T-helper 1 cell (primary cell): ENCODE measurements around the gene UCHL5.

Experiments
- DNase-seq, 5 donors: peaks; one replicate each; pipeline ENCODE4 v3.0.0-alpha.2; 2012 to 2020
- total RNA-seq, 4 donors: gene quantifications; one replicate each; lab custom pipeline; 2026; lab: John Stamatoyannopoulos, UW

Gene UCHL5, protein sequence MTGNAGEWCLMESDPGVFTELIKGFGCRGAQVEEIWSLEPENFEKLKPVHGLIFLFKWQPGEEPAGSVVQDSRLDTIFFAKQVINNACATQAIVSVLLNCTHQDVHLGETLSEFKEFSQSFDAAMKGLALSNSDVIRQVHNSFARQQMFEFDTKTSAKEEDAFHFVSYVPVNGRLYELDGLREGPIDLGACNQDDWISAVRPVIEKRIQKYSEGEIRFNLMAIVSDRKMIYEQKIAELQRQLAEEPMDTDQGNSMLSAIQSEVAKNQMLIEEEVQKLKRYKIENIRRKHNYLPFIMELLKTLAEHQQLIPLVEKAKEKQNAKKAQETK
- 18.1 to 35.2 (median 24.1) reads per million in 4 donors for total RNA-seq

DNA sequence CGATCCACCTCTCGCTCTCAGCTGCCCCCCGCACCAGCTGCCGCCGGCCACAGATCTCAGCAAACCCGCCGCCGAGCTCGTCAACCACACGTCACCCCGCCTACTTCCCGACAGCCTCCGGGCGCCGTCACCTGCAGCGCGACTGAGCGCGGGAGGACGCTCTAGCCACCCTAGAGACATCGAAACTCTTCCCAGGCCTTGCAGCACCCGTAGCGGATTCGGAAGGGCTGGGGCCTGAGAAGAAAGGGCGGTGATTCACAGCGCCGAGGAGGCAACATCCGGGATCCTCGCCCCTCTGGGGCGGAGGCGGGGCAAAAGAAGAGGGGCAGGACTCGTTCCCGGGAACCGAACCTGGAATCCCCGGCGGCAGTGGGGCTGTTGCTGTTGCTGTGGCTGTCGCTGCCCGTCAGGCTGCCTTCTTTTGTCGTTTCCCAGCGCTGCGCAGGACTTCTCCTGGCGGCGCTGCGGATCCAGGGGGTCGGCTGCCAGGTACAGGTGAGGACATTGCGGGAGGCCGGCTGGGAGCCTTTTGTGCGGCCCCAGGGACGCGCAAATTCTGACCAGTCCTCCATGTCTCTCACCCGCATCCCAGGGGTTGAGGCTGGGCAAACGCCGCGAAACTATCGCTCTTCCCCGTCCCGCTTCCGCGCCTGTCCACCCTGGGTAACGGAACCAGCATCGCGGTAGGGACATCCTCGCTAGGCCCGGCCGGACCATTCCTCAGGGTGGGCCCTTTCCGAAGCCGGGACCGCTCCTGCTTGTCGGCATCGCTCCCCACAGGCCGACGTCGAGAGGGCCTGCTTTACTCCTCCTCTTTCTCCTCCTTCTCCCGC lies at the start of gene UCHL5, which contains the start of gene RO60:
TSS of gene UCHL5 (minus strand) at position 79 of the 833 bp plus-strand sequence. CDS start 100 bp downstream, outside the sequence.
TSS of gene RO60 (plus strand) at position 331 of the 833 bp plus-strand sequence. CDS start 9,443 bp downstream, outside the sequence.
- peak; percentile 89 to 98 (median 91) for DNase-seq

DNA sequence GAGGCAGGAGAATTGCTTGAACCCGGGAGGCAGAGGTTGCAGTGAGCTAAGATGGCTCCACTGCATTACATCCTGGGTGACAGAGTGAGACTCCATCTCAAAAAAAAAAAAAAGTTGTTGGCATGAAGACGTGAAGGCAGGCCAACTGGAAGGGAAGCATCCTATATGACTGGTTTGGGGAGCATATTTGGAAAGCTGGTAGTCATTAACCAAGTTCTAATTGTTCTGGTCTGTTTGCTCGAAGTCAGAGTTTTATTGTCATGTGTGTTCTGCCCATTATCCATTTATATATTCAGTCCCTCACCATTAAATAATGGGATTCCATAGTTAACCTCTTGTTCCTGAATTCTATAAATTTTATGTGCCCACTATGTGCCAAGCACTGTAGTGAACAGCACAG lies 49.3 kb upstream of the UCHL5 start:
- DNase-seq: no peak

DNA sequence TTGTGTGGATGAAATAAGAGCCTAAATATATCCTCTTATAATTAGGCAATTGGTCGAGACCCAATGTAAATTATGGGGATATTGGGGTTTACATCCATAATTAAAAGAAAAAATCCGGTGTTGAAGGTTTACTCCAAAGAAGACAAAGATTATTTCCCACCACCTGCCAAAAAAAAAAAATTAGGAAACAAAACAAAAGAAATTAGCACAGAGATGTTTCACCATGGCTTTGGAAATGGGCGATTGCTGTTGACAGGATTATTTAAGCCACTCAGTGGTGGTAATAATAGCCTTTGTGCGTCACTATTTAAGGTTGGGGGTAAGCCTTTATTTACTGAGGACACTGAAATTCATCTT lies 46.6 kb upstream of the UCHL5 start:
- DNase-seq: no peak

DNA sequence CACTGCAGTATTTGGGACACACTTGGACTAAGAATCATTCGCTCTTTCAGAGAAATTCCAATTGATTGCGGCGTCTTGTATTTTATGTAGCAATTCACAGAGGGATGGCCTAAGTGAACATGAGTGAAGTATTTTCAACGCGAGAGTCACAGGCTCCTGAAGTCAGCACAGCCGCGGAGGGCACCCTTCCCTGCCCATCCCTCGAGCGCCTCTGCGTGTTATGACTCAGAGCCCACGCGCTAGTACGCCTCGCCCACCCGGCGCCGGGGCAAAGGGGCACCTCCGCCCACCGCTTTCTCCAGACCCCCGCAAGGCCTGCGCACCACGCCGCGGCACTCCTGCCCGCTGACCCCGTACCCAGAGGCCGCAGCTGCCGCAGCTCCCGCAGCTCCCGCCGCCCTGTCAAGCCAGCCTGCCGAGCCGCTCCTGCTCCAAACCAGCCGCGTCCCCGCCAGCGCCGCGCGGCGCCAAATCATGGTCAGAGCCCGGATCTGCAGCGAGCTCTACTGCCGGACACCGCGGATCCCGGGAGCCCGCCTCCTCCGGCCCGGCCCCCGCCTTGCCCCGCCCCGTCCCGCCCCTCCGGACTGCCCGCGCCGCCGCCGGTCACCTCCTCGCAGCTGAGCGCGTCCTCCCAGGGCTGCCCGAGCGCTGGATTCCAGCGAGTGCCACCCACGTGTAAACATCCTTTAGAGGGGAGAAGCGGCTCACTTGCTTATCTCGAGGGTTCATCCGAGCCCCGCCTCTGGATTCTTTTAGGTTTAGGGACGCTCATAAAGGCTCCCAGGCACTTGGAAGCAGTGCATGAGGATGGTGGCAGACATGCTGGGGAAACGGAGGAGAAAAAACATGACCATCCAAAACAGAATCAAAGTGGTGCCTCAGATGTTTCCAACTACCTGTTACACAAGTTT lies 46.0 kb upstream of the UCHL5 start, which contains the start of gene GLRX2:
TSS of gene GLRX2 (minus strand) at position 508 of the 914 bp plus-strand sequence. CDS start at position 476, 32 bp downstream.
- peak; percentile 32 to 59 (median 40) for DNase-seq

DNA sequence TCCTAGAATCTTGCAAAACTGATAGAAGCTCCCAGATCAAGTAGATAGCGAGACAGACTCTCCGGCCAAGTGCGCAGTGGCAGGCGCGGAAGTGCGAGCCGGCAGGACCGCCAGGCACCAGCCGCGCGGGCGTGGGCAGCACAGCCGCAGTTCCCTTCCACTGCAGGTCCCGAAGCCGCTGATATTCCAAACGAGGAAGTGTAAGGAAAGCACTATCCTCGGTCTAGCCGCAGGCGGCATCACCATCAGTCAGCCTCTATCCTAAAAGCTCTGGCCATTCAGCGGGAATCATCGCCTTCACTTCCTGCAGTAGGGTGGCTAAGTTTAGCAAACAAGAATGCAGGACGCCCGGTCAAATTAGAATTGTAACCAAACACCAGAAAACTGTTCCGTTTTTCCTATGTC lies 45.3 kb upstream of the UCHL5 start:
- DNase-seq: peak in 1 of 5 donors; percentile 19

DNA sequence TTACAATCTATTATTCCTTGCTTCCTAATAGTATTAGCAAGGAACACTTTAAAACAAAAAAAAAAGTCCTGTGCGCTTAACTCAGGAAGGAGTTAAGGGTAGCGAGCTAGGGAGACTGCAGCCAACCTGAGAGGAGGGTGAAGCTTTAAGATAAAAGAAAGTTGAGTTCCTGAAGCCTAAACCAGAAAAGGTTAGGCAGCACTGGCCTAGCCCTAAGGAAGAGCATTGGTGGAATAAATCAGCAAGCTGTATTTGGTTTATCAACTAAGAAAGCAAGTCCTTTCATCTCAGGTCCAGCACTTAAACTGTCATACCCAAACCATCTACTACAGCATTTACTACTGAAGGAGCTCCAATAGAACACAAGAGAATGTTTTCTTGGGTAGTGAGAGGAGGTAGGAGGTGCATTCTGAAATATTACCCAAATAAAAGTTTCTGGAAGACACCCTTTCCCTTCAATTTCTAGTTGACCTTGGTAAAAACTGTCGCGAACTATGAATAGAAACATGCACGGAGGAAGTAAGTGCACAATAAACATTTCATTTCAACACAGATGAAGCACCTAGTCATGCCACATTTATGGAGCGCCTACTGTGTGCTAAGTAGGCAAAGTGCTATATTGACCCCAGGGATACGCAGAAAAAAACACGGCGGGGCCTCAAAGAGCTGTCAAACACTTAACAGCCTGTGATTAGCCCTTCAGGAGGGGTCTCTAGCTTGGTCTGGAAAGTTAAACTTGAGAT lies 44.8 kb upstream of the UCHL5 start:
- no peak for DNase-seq

DNA sequence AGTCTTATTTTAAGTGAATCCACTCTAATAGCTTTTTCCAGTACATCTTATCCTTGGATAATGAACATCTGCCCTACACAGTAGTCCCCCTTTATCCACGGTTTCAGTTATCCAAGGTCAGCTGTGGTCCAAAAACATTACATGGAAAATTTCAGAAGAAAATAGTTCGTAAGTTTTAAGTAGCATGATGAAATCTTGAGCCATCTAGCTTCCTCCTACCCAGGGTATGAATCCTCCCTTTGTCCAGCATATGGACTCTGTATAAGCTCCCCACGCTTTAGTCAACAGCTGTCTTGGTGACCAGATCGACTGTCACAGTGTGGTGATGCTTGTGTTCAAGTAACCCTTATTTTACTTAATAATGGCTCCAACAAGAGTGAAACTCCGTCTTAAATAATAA lies 43.5 kb upstream of the UCHL5 start:
- no peak for DNase-seq

DNA sequence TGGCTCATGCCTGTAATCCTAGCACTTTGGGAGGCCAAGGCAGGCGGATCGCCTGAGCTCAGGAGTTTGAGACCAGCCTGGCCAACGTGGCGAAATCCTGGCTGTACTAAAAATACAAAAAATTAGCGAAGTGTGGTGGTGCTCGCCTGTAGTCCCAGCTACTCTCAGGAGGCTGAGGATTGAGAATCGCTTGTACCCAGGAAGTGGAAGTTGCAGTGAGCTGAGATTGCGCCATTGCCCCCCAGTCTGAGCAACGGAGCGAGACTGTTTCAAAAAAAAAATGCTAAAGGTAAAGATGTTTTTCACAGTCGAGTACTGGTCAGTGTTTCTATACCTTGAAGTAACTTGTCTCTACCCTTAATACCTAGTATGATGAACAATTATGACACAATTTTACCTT lies 35.0 kb upstream of the UCHL5 start:
- no peak for DNase-seq

DNA sequence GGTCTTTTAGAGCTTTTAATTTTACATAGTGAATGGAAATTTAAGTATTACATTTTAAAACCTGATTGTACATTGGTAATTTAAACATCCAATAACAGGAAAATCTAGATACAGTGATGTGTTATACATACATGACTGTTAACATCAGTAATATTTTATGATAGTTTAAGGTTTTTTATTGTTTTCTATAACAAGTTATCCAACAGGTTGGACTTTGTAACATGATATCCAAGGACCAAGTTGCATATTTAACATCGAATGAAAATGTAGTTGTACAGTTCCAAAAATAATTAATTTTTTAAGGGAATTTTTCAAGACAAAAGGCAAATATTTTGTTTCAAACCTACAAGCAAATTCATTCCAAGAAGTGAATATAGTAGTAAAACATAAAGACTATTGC lies 31.7 kb upstream of the UCHL5 start:
- no peak for DNase-seq

DNA sequence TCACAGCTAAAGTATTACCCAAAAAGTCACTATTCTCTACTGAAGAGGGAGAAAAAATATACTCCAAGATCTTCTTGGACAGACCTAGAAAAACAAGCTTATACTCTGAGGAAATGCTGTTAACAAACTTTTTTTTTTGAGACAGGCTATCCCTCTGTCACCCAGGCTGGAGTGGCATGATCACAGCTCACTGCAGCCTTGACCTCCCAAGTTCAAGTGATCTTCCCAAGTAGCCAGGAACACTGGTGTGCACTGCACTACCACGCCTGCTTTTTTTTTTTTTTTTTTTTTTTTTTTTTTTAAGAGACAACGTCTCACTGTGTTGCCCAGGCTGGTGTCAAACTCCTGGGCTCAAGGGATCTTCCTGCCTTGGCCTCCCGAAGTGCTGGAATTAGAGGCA lies 28.7 kb upstream of the UCHL5 start:
- DNase-seq: no peak

DNA sequence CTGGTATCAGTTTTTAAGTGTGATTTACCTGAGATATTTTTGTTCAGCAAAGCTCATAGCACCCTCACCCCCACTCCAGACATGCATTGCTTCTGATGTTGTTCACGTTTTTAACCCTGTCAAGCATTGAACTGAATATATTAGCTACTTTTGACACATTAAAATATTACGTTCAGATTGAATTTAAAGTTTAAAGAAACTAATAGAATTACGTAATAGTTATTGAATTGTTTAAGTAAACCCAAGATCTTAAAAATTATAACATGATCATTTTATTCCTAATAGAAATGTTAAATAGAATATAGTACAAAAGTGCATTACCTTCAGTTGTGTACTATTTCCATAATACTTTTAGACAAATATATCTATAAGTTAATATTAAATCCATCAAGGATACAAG lies 27.2 kb upstream of the UCHL5 start:
- DNase-seq: no peak

DNA sequence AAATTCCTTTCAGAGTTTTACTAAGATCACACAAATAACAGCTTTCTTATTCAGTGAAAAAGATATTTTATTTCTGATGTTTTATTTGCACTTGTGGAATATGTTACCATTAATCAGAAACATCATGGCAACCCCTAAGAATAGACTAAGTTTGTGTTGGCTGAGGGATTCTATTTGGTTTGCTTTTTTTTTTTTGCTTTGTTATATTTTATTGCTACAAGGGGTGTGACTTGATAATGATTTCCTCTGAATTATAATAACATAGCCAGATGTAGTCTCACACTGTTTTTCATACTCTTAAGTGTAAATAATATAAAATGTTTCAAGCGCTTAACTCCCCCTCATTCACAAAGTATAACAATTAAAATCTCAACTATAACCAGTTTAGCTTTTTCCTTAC lies 26.1 kb upstream of the UCHL5 start:
- DNase-seq: no peak

DNA sequence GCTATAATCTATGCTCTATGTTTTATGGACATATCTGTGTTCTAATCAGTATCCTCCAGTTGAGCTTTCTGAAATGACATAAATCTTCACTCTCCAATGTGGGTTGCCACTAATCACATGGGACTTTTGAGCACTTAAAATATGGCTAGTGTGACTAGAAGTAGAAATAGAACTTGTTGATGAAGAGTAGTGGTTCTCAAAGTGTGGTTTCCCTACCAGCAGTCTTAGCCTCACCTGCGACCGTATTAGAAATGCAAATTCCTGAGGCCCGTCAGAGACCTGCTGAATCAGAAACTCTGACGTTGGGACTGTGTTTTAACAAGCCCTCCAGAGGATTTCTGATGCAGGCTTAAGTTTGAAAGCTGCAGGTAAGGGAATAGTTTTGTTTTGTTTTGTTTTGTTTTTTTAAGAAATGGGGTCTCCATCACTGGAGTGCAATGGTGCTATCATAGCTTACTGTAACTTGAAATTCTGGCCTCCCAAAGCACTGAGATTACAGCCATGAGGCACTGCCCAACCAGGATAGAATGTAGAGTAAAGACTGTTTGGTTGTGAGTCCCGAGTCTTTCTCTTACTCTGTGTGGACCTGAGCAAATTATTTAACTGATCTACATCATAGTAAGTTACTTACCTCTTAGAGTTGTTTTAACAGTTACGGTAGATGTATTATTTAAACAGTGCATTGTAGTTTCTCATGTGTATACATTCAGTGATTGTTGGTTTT lies 24.4 kb upstream of the UCHL5 start:
- DNase-seq: no peak

DNA sequence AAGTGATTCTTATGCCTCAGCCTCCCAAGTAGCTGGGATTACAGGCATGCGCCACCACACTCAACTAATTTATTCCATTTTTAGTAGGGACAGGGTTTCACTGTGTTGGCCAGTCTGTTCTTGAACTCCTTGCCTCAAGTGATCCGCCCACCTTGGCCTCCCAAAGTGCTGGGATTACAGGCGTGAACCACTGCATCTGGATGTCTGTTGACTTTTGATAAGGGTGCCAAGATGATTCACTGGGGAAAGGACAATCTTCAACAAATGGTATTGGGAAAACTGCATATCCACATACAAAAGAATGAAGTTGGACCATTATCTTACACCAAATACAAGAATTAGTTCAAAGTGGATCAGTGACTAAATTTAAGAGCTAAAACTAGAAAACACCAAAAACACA lies 20.0 kb upstream of the UCHL5 start:
- DNase-seq: no peak

DNA sequence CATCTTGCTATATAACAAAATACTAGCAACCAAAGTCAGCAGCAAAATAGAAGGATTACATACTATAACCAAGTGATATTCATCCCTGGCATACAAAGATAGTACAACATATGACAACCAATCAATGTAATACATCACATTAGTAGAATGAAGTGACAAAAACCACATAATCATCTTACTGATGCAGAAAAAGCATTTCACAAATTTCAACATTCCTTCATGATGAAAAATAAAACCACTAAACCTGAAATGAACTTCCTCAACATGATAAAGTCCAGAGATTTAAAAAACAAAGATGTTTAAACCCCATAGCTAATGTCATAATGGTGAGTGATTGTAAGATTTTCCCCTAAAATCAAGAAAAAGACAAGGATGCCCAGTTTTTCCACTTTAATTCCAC lies 18.8 kb upstream of the UCHL5 start:
- no peak for DNase-seq

DNA sequence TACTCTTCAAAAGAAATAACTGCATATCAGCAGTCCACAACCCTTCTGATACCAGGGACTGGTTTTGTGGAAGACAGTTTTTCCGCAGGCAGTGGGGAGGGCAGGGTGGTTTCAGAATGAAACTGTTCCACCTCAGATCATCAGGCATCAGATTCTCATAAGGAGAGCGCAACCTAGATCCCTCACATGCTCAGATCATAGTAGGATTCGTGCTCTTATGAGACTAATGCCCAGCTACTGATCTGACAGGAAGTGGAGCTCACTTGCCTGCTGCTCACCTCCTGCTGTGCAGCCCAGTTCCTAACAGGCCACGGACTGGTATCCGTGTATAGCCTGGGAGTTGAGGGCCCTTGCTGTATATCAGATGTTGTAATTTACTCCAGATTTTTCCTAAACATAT lies 11.8 kb upstream of the UCHL5 start:
- peak in 1 of 5 donors; percentile 43 for DNase-seq

DNA sequence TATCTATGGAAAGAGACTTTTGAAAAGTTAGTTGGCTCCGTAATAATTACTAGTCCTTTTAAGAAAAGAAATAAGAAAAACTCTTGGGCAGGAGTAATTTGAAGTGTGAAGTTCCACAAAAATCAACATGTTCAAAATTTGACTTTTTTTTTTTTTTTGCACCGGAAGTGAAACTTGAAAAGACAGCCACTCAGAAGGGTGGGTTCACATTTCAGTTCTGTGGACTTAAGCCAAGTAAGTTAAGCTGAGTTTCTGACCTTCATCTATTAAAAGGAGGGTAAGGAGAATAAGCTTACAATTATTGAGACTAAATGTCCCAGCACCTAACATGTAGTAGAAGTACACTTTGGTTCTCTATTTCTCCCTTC lies 11.2 kb upstream of the UCHL5 start:
- DNase-seq: no peak

DNA sequence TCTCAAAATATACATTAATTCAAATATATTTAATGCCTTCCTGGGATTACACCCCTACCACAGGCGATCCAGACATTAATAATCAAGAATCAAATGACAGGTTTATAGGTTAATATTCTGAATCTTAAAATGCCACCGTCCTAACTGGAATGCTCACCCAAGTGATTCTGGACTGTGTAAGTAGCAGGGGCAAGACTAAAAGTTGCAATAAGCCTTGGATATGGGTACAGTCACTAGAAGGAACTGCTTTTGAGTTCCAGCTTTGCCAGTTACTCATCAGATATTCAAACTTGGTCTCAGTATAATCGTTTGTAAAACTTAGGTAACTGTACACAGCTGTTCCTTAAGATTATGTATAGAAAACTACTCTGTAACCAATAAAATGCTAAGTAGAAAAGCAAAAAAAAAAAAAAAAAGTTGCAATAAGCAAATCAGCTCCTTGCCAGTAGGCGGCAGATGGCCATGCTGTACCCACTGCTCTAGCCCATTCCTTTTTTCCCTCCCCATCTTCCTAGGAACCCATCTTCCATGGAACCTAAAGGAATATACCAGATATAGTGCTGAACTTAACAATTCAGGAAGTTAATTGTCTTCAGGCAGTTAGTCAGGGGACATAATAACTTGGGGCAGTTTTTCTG lies 10.7 kb upstream of the UCHL5 start:
- DNase-seq: no peak

DNA sequence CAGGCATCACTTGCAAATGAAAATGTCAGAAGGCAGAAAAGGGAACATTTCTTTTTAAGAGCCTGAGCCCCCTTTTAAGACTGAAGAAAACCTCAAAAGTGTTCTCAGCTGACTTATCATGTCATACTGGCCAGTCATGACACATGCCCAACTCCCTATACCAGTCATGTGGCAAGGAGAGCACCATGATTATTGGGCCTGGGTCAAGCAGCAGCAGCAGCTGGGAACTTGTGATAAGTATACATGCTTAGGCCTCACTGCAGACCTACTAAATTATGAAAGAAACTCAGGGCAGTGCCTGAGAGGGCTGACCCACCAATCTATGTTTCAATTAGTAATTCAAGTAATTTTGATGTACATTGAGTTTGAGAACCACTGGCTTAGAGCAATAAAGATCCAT lies 8.9 kb upstream of the UCHL5 start:
- DNase-seq: no peak

DNA sequence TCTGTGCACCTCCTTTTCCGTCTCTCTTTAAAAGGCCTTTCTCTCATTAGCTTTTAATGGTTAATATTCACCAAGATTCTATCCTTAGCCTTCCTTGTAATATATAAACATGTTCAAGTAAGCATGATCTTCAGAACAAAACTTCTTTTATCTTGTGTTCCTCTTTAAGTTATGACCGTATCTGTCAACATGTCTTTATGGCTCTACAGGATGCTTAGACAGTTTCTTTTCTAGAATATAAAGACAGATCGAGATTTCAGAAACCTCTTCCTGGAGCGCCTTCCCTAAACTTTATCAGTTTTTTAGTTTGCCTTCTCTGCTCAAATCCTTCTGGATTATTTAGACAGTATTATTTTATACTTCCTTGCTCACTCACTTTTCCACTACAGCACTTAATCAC lies 7.4 kb upstream of the UCHL5 start:
- no peak for DNase-seq

DNA sequence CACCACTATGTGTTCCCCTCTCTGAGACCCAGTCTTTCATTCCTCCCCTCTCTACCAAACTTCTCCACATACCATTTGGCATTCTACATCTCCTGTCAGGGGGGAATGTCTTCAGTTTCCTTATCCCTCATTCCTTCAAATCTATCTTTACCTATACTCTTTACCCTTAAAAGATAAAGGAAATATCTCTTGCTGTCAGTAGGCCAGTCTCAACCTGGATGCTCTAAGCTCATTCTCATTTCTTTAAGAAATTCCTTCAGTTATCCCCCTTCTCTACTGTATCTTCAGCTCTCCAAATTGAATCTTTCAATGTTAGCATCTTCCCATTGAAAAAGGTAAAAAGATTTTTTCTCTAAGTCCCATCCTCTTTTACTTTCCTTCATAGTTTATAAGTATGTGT lies 6.8 kb upstream of the UCHL5 start:
- no peak for DNase-seq
